K562 (cell line): Measurements from ENCODE around the gene ARHGAP22. TPM values are rescaled to one million over a fixed set of nuclear protein-coding genes. Genes with fewer than 3 reads are reported as not detected.

ENCODE experiments used
- BRD4 ChIP-seq: fragments of 200-600 bp; sonication (generic); IDR thresholded peaks from 2 replicates; pipeline ENCODE4 v1.6.1; 2017; ENCODE audit warnings: inconsistent platforms
- MCM2 ChIP-seq: fragments of 450-650 bp; IDR thresholded peaks from 2 replicates; pipeline ENCODE4 v1.6.1; 2017; ENCODE audit warnings: low read depth, mild to moderate bottlenecking
- PTTG1 ChIP-seq: fragments of 450-650 bp; IDR thresholded peaks from 2 replicates; pipeline ENCODE4 v1.6.1; 2016; ENCODE audit warnings: low read depth, mild to moderate bottlenecking, missing genetic modification characterization, missing compliant biosample characterization
- RBFOX2 ChIP-seq: fragments of 200-400 bp; formaldehyde crosslinking; IDR thresholded peaks from 2 replicates; pipeline ENCODE4 v1.6.1; 2017; ENCODE audit warnings: low read depth, mild to moderate bottlenecking, low read length, moderate library complexity
- SRSF3 ChIP-seq: fragments of 200-400 bp; formaldehyde crosslinking; IDR thresholded peaks from 2 replicates; pipeline ENCODE4 v1.6.1; 2016; ENCODE audit warnings: mild to moderate bottlenecking, low read length, moderate library complexity; ENCODE audit not compliant: insufficient read depth
- SRSF7 ChIP-seq: fragments of 200-400 bp; formaldehyde crosslinking; optimal IDR thresholded peaks from 2 replicates; pipeline ENCODE3; 2017; ENCODE audit warnings: mild to moderate bottlenecking, low read depth, low read length
- TAF1 ChIP-seq: IDR thresholded peaks from 2 replicates; pipeline ENCODE4 v1.6.1; 2011; ENCODE audit warnings: mild to moderate bottlenecking, low read length, moderate library complexity; ENCODE audit not compliant: insufficient read depth, control insufficient read depth, severe bottlenecking; ENCODE audit errors: extremely low read depth
- TBL1XR1 ChIP-seq, 2 experiments: IDR thresholded peaks; 2 replicates each; pipeline ENCODE4 v1.6.1; 2012; ENCODE audit warnings: improper control_type of control experiment in 2 of 2, low read length in 2 of 2, mild to moderate bottlenecking in 1 of 2
- ZNF146 ChIP-seq: IDR thresholded peaks from one replicate; pipeline ENCODE4 v1.6.1; 2018; ENCODE audit warnings: missing compliant biosample characterization; ENCODE audit not compliant: unreplicated experiment
- ZNF224 ChIP-seq: sonication (generic); formaldehyde crosslinking; IDR thresholded peaks from 2 replicates; pipeline ENCODE4 v1.8.0; 2022; ENCODE audit warnings: mild to moderate bottlenecking, missing genetic modification reagents
- ZNF584 ChIP-seq: fragments of 200-800 bp; sonication (Bioruptor generic); IDR thresholded peaks from 2 replicates; pipeline ENCODE4 v1.6.1; 2016; ENCODE audit warnings: low read depth, mild to moderate bottlenecking, missing genetic modification characterization, missing compliant biosample characterization
- polyA plus RNA-seq, 8 experiments: library from polyadenylated mRNA; depleted of rRNA in 4 of 8; stranded (reverse) in 5 of 8; unstranded in 3 of 8; fragments of >200 nt; fragmentation: Nextera tagmentation in 2 of 8; fragmentation: Illumina TruSeq in 1 of 8; extraction: Ambion mirVana in 2 of 8; extraction: Trizol in 1 of 8; gene quantifications; 2 replicates each; pipeline versions ENCODE4 v1.2.1 to v1.2.3, GENCODE V29; 2011 to 2014; ENCODE audit warnings: inconsistent platforms in 1 of 8, missing spikeins in 1 of 8
- total RNA-seq, 7 experiments: library from RNA; depleted of rRNA in 6 of 7; stranded (reverse); fragments of >200 nt in 6 of 7; fragmentation: Illumina TruSeq in 2 of 7; extraction: Trizol in 2 of 7; gene quantifications; 2 replicates each; pipeline versions ENCODE4 v1.2.1 to v1.2.3, GENCODE V29; 2011 to 2021; ENCODE audit warnings: low replicate concordance in 1 of 7
- TF ChIP-seq, protein P1 (sequence below), 3 experiments: IDR thresholded peaks in 2 of 3; conservative IDR thresholded peaks in 1 of 3; 2 replicates each; pipeline ENCODE4 v1.5.1; 2011 to 2012; ENCODE audit warnings: low read length in 3 of 3, mild to moderate bottlenecking in 3 of 3, control low read depth in 2 of 3, improper control_type of control experiment in 1 of 3, inconsistent platforms in 1 of 3, low read depth in 1 of 3, mixed read lengths in 1 of 3, moderate library complexity in 1 of 3; ENCODE audit not compliant: insufficient read depth in 2 of 3
- TF ChIP-seq, protein P2 (sequence below): sonication (generic); formaldehyde crosslinking; IDR thresholded peaks from 2 replicates; pipeline ENCODE4 v1.8.1; 2023; ENCODE audit warnings: mild to moderate bottlenecking, missing genetic modification reagents
- TF ChIP-seq, protein P3 (sequence below): fragments of 150-350 bp; IDR thresholded peaks from 2 replicates; pipeline ENCODE4 v1.6.1; 2014; ENCODE audit warnings: low read depth, mild to moderate bottlenecking, low read length, borderline replicate concordance
- TF ChIP-seq, protein P4 (sequence below): IDR thresholded peaks from 2 replicates; pipeline ENCODE4 v1.6.1; 2011; ENCODE audit warnings: borderline replicate concordance, low read depth, mild to moderate bottlenecking, moderate library complexity, low read length; ENCODE audit not compliant: insufficient read depth, poor library complexity, severe bottlenecking

The ARHGAP22 gene
- total and polyA plus RNA-seq, 9 of the 15 experiments (the other 6 are each of a cell fraction or from before 2014, with no cell fraction given): 1.3 to 28.1 (median 12.7) TPM

DNA sequence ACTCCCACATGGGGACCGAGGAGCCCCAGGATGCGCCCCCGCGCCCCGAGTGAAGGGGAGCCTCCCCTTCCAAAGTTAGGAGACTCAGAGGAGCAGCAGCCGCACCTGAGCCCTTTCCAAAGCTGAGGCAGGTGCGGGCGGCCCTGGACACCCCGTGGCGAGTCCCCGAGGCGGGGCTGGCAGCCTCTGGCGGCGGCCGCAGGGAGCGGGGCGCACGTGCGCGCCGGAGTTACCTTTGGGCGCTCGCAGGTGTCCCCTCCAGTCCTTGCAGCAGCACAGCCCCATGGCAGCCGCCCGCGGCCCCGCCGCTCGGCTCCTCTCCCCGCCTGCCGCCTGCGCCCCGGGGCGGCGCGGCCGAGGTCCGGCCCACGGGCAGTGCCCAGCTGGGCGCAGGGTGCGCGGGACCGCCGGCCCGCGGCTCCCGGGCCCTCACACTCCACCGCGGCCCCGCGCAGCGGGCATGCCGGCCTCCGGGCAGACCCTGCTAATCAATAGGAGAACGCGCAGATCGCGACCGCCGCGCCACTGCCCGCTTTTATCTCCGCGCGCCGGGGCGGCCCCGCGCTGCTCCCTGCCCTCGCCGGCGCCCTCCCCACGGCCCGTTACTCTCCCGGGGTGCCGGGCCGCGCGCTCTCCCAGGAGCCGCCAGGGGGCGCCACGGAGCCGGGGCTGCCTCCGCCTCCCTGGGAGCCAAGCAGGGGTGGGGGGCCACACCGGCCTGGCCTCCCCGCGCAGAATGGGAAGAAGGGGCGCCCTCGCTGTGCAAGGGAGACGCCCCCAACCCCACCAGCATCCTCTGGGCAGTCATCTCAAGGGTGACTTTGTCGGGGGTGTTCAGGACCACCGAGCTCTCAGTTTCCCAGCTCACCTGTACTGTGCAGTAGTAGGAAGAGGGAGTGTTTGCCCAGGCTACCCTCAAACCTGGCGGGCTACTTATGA, 80.8 kb downstream of the ARHGAP22 start (continued):
- TF ChIP-seq TBL1XR1 (IDR thresholded peaks at IDR 0.05; ENCODE audit: low read length in 2 of 2): no peak
- TF ChIP-seq, protein P1, sequence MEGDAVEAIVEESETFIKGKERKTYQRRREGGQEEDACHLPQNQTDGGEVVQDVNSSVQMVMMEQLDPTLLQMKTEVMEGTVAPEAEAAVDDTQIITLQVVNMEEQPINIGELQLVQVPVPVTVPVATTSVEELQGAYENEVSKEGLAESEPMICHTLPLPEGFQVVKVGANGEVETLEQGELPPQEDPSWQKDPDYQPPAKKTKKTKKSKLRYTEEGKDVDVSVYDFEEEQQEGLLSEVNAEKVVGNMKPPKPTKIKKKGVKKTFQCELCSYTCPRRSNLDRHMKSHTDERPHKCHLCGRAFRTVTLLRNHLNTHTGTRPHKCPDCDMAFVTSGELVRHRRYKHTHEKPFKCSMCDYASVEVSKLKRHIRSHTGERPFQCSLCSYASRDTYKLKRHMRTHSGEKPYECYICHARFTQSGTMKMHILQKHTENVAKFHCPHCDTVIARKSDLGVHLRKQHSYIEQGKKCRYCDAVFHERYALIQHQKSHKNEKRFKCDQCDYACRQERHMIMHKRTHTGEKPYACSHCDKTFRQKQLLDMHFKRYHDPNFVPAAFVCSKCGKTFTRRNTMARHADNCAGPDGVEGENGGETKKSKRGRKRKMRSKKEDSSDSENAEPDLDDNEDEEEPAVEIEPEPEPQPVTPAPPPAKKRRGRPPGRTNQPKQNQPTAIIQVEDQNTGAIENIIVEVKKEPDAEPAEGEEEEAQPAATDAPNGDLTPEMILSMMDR (IDR thresholded peaks at IDR 0.05 in 2 of 3, conservative IDR thresholded peaks at IDR 0.05 in 1 of 3; ENCODE audit: insufficient read depth in 2 of 3, low read depth in 1 of 3, low read length in 3 of 3): peak; percentile 73 to 95 (median 83)
- TF ChIP-seq ZNF584 (CRISPR knock-in tag): no peak
- TF ChIP-seq SRSF7: no peak
- TF ChIP-seq, protein P2, sequence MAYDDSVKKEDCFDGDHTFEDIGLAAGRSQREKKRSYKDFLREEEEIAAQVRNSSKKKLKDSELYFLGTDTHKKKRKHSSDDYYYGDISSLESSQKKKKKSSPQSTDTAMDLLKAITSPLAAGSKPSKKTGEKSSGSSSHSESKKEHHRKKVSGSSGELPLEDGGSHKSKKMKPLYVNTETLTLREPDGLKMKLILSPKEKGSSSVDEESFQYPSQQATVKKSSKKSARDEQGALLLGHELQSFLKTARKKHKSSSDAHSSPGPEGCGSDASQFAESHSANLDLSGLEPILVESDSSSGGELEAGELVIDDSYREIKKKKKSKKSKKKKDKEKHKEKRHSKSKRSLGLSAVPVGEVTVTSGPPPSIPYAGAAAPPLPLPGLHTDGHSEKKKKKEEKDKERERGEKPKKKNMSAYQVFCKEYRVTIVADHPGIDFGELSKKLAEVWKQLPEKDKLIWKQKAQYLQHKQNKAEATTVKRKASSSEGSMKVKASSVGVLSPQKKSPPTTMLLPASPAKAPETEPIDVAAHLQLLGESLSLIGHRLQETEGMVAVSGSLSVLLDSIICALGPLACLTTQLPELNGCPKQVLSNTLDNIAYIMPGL: peak; percentile 76; the same call in 1 of the 2 replicates
- no peak for TF ChIP-seq SRSF3
- TF ChIP-seq ZNF224 (CRISPR knock-in tag): no peak
- TF ChIP-seq BRD4: no peak
- TF ChIP-seq PTTG1 (tag): no peak
- TF ChIP-seq, protein P3, sequence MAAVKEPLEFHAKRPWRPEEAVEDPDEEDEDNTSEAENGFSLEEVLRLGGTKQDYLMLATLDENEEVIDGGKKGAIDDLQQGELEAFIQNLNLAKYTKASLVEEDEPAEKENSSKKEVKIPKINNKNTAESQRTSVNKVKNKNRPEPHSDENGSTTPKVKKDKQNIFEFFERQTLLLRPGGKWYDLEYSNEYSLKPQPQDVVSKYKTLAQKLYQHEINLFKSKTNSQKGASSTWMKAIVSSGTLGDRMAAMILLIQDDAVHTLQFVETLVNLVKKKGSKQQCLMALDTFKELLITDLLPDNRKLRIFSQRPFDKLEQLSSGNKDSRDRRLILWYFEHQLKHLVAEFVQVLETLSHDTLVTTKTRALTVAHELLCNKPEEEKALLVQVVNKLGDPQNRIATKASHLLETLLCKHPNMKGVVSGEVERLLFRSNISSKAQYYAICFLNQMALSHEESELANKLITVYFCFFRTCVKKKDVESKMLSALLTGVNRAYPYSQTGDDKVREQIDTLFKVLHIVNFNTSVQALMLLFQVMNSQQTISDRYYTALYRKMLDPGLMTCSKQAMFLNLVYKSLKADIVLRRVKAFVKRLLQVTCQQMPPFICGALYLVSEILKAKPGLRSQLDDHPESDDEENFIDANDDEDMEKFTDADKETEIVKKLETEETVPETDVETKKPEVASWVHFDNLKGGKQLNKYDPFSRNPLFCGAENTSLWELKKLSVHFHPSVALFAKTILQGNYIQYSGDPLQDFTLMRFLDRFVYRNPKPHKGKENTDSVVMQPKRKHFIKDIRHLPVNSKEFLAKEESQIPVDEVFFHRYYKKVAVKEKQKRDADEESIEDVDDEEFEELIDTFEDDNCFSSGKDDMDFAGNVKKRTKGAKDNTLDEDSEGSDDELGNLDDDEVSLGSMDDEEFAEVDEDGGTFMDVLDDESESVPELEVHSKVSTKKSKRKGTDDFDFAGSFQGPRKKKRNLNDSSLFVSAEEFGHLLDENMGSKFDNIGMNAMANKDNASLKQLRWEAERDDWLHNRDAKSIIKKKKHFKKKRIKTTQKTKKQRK: no peak
- TF ChIP-seq MCM2: no peak
- TF ChIP-seq, protein P4, sequence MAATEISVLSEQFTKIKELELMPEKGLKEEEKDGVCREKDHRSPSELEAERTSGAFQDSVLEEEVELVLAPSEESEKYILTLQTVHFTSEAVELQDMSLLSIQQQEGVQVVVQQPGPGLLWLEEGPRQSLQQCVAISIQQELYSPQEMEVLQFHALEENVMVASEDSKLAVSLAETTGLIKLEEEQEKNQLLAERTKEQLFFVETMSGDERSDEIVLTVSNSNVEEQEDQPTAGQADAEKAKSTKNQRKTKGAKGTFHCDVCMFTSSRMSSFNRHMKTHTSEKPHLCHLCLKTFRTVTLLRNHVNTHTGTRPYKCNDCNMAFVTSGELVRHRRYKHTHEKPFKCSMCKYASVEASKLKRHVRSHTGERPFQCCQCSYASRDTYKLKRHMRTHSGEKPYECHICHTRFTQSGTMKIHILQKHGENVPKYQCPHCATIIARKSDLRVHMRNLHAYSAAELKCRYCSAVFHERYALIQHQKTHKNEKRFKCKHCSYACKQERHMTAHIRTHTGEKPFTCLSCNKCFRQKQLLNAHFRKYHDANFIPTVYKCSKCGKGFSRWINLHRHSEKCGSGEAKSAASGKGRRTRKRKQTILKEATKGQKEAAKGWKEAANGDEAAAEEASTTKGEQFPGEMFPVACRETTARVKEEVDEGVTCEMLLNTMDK: peak; percentile 97
- TF ChIP-seq TAF1: peak; percentile 63
- no peak for TF ChIP-seq ZNF146
- TF ChIP-seq RBFOX2: peak; percentile 68
